NCI-H2107 treated with DMSO at 0.1 percent for 48 hours (cell line): ENCODE data around the gene ATG9B.

Experiments
- DNase-seq: peaks from one replicate; lab custom pipeline; 2025; ENCODE audit not compliant: unreplicated experiment; lab: John Stamatoyannopoulos, UW

Gene ATG9B

GRCh38 chr7:150986099-150986512 is 38.2 kb downstream of the ATG9B start:
- peak; percentile 63 for DNase-seq

GRCh38 chr7:150983893-150984368 is 40.4 kb downstream of the ATG9B start:
- DNase-seq = no peak

GRCh38 chr7:150982351-150982750 is 41.9 kb downstream of the ATG9B start:
- no peak for DNase-seq

GRCh38 chr7:150981644-150982043 is 42.6 kb downstream of the ATG9B start:
- DNase-seq = no peak

GRCh38 chr7:150980663-150981062 is 43.6 kb downstream of the ATG9B start:
- peak; percentile 45 for DNase-seq

- no peak for DNase-seq
Observed at GRCh38 chr7:150979713-150980390, 44.4 kb downstream of the ATG9B start.

- DNase-seq = peak; percentile 66
Observed at GRCh38 chr7:150978126-150978789, 46.0 kb downstream of the ATG9B start, which contains the start of gene KCNH2. Gene KCNH2, minus strand, starts transcription at chr7:150978321. Its CDS starts 408 bp downstream, at chr7:150977913.

GRCh38 chr7:150977382-150978125 is 46.7 kb downstream of the ATG9B start:
- DNase-seq = no peak

- peak; percentile 84 for DNase-seq
Observed at GRCh38 chr7:150976529-150977381, 47.5 kb downstream of the ATG9B start.

GRCh38 chr7:150975536-150976319 is 48.6 kb downstream of the ATG9B start:
- DNase-seq = no peak

GRCh38 chr7:150974468-150975391 is 49.6 kb downstream of the ATG9B start:
- peak; percentile 75 for DNase-seq

- DNase-seq = peak; percentile 89
Observed at GRCh38 chr7:150973571-150974451, 50.5 kb downstream of the ATG9B start.

- DNase-seq = no peak
Observed at GRCh38 chr7:150972741-150973140, 51.6 kb downstream of the ATG9B start.

GRCh38 chr7:150972023-150972468 is 52.2 kb downstream of the ATG9B start:
- peak; percentile 65 for DNase-seq

GRCh38 chr7:150971242-150972022 is 52.9 kb downstream of the ATG9B start:
- DNase-seq = peak; percentile 65

- no peak for DNase-seq
Observed at GRCh38 chr7:150970424-150970823, 53.9 kb downstream of the ATG9B start.

GRCh38 chr7:150969475-150969874 is 54.8 kb downstream of the ATG9B start:
- DNase-seq = peak; percentile 79
